GM21619 (cell line): ENCODE measurements around the gene ANG.

Source experiments
- ATAC-seq: cut with Tn5 transposase; IDR thresholded peaks from one replicate; pipeline ENCODE4 v1.9.1; 2021; ENCODE audit not compliant: unreplicated experiment

The ANG gene

DNA sequence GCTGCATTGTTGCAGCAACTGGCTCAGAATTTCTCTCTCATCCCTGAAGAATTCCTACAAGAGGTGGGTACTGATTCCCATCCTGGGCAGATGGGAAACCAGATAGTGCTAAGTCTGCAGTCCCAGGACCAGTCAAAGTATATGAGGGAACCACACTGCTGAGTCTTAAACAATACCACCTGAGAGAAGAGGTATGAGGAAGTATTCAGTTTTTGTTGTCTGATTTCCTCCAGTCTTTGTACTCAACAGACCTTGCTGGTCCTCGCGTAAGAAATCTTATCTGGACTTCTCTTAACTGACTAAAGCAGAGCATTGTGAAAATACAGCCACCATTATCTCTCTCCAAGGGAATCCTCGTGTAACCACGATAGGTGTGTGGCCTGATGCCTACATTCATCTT, 53.6 kb downstream of the ANG start:
- ATAC-seq = no peak

DNA sequence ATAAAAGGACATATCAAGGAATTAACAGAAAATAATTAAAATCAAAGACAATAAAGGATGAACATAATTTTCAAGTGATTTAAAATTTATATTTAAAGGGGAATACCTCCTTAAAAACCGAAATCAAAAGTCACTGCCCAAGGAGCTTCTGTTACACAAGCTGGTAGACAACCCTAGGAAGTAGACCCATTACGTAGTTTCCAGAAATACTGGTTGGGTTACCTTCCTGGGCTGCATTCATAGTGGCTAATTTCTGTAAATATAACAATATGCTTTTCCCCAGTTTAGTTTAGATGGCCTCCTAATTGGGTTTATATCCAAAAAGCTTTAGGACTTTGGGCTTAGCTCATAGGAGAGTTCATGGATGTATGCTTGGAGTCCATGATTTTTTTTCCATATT, 55.0 kb downstream of the ANG start:
- no peak for ATAC-seq
